Kidney (tissue), 14 donors: ENCODE data around the gene INTS2. TPM values are rescaled to one million over a fixed set of nuclear protein-coding genes. Genes with fewer than 3 reads are reported as not detected.
"Not testable (repeated sequence)": the region's sequence is repeated elsewhere in the genome, so short reads cannot be mapped to it uniquely, and the experiment has no call there.

Source experiments
- DNase-seq, 5 donors: peaks; one replicate each; pipeline ENCODE4 v3.0.0-alpha.2; 2013 to 2020
- FAIRE-seq: peaks from 2 replicates; lab custom pipeline; 2012; peaks lifted over from hg19 to GRCh38; lab: Jason Lieb, UNC
- H3K27ac ChIP-seq, 2 donors: one replicate each; pipeline ENCODE4 v1.7.0; 2013; ENCODE audit warnings: low read depth in 2 of 2, low read length in 2 of 2, inconsistent platforms in 1 of 2
- H3K27me3 ChIP-seq: one replicate; pipeline ENCODE4 v1.7.1; 2013; ENCODE audit warnings: low read length, inconsistent platforms; ENCODE audit not compliant: control insufficient read depth, insufficient read depth
- H3K36me3 ChIP-seq, 3 donors: one replicate each; pipeline versions ENCODE4 v1.7.0 to v1.7.1; 2013; ENCODE audit warnings: low read length in 3 of 3, control low read depth in 1 of 3, inconsistent platforms in 1 of 3; ENCODE audit not compliant: insufficient read depth in 3 of 3, control insufficient read depth in 2 of 3
- H3K4me1 ChIP-seq, 3 donors: one replicate each; pipeline versions ENCODE4 v1.7.0 to v1.7.1; 2013; ENCODE audit warnings: low read length in 3 of 3, inconsistent platforms in 1 of 3, low read depth in 1 of 3; ENCODE audit not compliant: control insufficient read depth in 2 of 3, insufficient read depth in 2 of 3
- H3K4me3 ChIP-seq, 3 donors: one replicate each; pipeline versions ENCODE4 v1.7.0 to v1.8.1; 2013; ENCODE audit warnings: low read length in 3 of 3, control low read depth in 1 of 3, inconsistent platforms in 1 of 3
- H3K9ac ChIP-seq, 3 donors: one replicate each; pipeline versions ENCODE4 v1.7.0 to v1.7.1; 2013; ENCODE audit warnings: low read length in 3 of 3, control low read depth in 1 of 3, inconsistent platforms in 1 of 3
- H3K9me3 ChIP-seq, 3 donors: one replicate each; pipeline versions ENCODE4 v1.7.0 to v1.7.1; 2013; ENCODE audit warnings: low read length in 3 of 3, control low read depth in 1 of 3, inconsistent platforms in 1 of 3; ENCODE audit not compliant: control insufficient read depth in 2 of 3, insufficient read depth in 1 of 3
- intact Hi-C: fragments of 100-400 bp; cut with DNase I; formaldehyde crosslinking; loops from one replicate; pipeline ENCODE4 v1.11.1; 2022
- polyA plus RNA-seq: library from polyadenylated mRNA; stranded (reverse); fragments of 350-450 nt; fragmentation: Illumina TruSeq; extraction: RNeasy Lipid Tissue Mini Kit (QIAGEN cat#74804); gene quantifications from one replicate; pipeline ENCODE4 v1.2.3, GENCODE V29; 2014; ENCODE audit warnings: low read depth, low replicate concordance; ENCODE audit not compliant: insufficient read depth
- total RNA-seq: library from RNA; stranded (reverse); fragmentation: NEBNext Ultra II Directional; extraction: Animal tissue kit (Norgen Biotek cat#: 25700); gene quantifications from one replicate; pipeline ENCODE4 v1.2.1, GENCODE V29; 2021
- TF ChIP-seq, protein P1 (sequence below): IDR thresholded peaks from 3 replicates; pipeline ENCODE4 v1.5.1; 2012; ENCODE audit warnings: mild to moderate bottlenecking, moderate library complexity, borderline replicate concordance; ENCODE audit not compliant: insufficient read depth; ENCODE audit errors: extremely low read depth
- donor health status: control.
- donor health status: control.
- donor health status: control.
- donor health status: control.
- donor health status: control.
- donor health status: DM: yes; HTN: yes; CAD: no.
- donor health status: Normal renal cell carcinoma (clear cell type).

Gene INTS2
- total and polyA plus RNA-seq, 2 donors from 2014 or later: 2.2 to 13.4 TPM

DNA sequence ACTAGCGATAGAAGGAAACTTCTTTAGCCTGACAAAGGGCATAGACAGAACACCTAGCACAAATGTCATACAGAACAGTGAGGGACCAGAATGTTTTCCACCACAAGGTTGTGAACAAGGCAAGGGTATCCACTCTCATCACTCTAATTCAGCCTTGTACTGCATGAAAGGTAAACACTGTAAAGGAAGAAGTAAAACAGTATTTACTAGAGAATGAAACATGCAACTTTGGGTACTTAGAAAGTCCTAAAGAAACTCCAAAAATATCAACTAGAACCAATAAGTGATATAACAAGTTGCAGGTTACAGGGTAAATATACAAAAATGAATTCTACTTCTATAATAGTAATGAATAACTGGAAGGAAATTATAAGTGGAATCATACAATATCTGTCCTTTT, 96.7 kb downstream of the INTS2 start:
- H3K36me3 ChIP-seq: no peaks in the 10 kb centered on the region
- FAIRE-seq (no peak), DNase-seq (no peak)
- no peak overlapping the region for H3K4me3 ChIP-seq
- H3K27ac ChIP-seq: no peak overlapping the region
- no peaks in the 10 kb centered on the region for H3K27me3 ChIP-seq
- no peak overlapping the region for H3K9ac ChIP-seq
- peaks cover 0 to 4% (median 0%) of the 10 kb centered on the region in 3 donors for H3K9me3 ChIP-seq
- TF ChIP-seq, protein P1, sequence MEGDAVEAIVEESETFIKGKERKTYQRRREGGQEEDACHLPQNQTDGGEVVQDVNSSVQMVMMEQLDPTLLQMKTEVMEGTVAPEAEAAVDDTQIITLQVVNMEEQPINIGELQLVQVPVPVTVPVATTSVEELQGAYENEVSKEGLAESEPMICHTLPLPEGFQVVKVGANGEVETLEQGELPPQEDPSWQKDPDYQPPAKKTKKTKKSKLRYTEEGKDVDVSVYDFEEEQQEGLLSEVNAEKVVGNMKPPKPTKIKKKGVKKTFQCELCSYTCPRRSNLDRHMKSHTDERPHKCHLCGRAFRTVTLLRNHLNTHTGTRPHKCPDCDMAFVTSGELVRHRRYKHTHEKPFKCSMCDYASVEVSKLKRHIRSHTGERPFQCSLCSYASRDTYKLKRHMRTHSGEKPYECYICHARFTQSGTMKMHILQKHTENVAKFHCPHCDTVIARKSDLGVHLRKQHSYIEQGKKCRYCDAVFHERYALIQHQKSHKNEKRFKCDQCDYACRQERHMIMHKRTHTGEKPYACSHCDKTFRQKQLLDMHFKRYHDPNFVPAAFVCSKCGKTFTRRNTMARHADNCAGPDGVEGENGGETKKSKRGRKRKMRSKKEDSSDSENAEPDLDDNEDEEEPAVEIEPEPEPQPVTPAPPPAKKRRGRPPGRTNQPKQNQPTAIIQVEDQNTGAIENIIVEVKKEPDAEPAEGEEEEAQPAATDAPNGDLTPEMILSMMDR: no peak
- intact Hi-C loops: no loop called here
- no peaks in the 10 kb centered on the region for H3K4me1 ChIP-seq

DNA sequence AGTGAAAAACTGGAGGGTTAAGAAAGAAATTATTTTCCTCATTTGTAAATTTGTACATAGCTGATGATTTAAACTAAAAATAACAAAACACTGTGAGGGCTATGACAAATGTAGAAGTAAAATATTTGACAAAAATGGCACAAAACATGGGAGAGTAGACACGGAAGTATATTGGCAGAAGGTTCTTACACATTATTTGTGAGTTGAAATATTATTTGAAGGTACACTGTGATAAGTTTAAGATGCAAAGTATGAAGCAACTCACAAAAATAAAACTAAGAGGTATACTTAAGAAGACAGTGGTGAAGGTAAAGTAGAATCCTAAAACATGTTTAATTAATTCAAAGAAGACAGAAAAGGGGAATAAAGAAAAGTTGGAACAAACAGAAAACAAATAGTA, 99.1 kb downstream of the INTS2 start:
- no peak overlapping the region for H3K9ac ChIP-seq
- intact Hi-C loops: no loop called here
- H3K27ac ChIP-seq: no peak overlapping the region
- DNase-seq: no peak
- no peak overlapping the region for H3K4me3 ChIP-seq
- no peaks in the 10 kb centered on the region for H3K36me3 ChIP-seq
- no peak for FAIRE-seq
- H3K4me1 ChIP-seq: no peaks in the 10 kb centered on the region
- TF ChIP-seq, protein P1: no peak
- H3K9me3 ChIP-seq: peaks cover 0 to 4% (median 0%) of the 10 kb centered on the region in 3 donors
- no peaks in the 10 kb centered on the region for H3K27me3 ChIP-seq

DNA sequence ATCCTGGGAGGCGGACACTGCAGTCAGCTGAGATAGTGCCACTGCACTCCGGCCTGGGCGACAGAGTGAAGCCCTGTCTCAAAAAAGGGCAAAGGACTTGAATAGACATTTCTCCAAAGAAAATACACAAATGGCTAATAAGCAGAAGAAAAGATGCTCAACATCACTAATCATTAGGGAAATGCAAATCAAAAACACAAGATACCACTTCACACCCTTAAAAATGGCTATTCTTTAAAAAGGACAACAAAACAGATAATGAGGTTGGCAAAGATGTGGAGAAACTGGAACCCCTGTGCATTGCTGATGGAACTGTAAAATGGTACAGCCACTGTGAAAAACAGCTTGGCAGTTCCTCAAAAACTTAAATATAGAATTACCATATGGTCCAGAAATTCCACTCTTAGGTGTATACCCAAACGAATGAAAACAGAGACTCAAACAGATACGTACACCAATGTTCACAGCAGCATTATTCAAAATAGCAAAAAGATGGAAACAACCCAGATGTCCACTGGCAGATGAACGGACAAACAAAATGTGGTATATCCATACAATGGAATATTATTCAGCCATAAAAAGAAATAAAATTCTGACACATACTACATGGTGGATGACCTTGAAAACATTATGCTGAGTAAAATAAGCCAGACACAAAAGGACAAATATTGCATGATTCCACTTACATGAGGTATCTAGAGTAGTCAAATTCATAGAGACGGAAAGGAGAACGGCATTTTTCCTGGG, 100.0 kb downstream of the INTS2 start:
- no peak overlapping the region for H3K27ac ChIP-seq
- no peak for DNase-seq
- H3K9me3 ChIP-seq: peaks cover 0 to 4% (median 0%) of the 10 kb centered on the region in 3 donors
- no peak overlapping the region for H3K4me3 ChIP-seq
- H3K9ac ChIP-seq: no peak overlapping the region
- TF ChIP-seq, protein P1: no peak
- intact Hi-C loops: no loop called here
- H3K36me3 ChIP-seq: no peaks in the 10 kb centered on the region
- no peak for FAIRE-seq
- H3K4me1 ChIP-seq: no peaks in the 10 kb centered on the region
- H3K27me3 ChIP-seq: no peaks in the 10 kb centered on the region

DNA sequence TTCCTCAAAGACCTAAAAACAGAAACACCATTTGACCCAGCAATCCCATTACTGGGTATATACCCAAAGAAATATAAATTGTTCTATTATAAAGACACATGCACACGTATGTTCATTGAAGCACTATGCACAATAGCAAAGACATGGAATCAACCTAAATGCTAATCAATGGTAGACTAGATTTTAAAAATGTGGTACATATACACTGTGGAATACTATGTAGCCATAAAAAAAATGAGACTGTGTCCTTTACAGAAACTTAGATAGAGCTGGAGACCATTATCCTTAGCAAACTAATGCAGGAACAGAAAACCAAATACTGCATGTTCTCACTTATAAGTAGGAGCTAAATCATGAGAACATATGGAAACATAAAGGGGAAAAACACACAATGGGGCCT, 100.9 kb downstream of the INTS2 start:
- intact Hi-C loops, H3K4me1 ChIP-seq, H3K4me3 ChIP-seq, FAIRE-seq, H3K27ac ChIP-seq, H3K36me3 ChIP-seq, H3K27me3 ChIP-seq, H3K9ac ChIP-seq, H3K9me3 ChIP-seq, DNase-seq: not testable (repeated sequence)

DNA sequence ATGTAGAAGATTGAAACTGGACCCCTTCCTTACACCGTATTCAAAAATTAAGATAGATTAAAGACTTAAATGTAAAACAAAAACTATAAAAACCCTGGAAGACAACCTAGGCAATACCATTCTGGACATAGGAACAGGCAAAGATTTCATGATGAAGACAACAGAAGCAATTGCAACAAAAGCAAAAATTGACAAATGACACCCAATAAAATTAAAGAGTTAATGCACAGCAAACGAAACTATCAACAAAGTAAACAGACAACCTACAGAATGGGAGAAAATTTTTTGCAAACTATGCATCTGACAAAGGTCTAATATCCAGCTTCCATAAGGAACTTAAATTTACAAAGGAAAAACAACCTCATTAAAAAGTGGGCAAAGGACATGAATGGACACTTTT, 101.6 kb downstream of the INTS2 start:
- H3K27me3 ChIP-seq, H3K9ac ChIP-seq, H3K4me3 ChIP-seq, H3K36me3 ChIP-seq, H3K27ac ChIP-seq, FAIRE-seq, H3K4me1 ChIP-seq, DNase-seq, intact Hi-C loops, H3K9me3 ChIP-seq: not testable (repeated sequence)
